ENCODE measurements around the gene LRRFIP2.

The LRRFIP2 gene

GRCh38 chr3:37026851-37027250 is 147.5 kb downstream of the LRRFIP2 start:
- no peak for DNase-seq (ENCODE audit: low read depth, low spot score)
- H3K4me3 ChIP-seq (ENCODE audit: low read depth, low read length): no peak overlapping the region
- no peak for TF ChIP-seq CTCF (IDR thresholded peaks at IDR 0.05; ENCODE audit: low read depth, low read length)
- in situ Hi-C loops (cut with HindIII; ENCODE audit: low sequenced_read_pairs): no loop called here

- TF ChIP-seq CTCF (IDR thresholded peaks at IDR 0.05; ENCODE audit: low read depth, low read length): no peak
- H3K4me3 ChIP-seq (ENCODE audit: low read depth, low read length): no peak overlapping the region
- in situ Hi-C loops (cut with HindIII; ENCODE audit: low sequenced_read_pairs): no loop called here
- DNase-seq (ENCODE audit: low read depth, low spot score): no peak
Observed at GRCh38 chr3:37025561-37026335, 148.6 kb downstream of the LRRFIP2 start.

- in situ Hi-C loops (cut with HindIII; ENCODE audit: low sequenced_read_pairs): no loop called here
- no peak for TF ChIP-seq CTCF (IDR thresholded peaks at IDR 0.05; ENCODE audit: low read depth, low read length)
- no peak overlapping the region for H3K4me3 ChIP-seq (ENCODE audit: low read depth, low read length)
- DNase-seq (ENCODE audit: low read depth, low spot score): no peak
Observed at GRCh38 chr3:37024820-37025405, 149.5 kb downstream of the LRRFIP2 start.

GRCh38 chr3:37024092-37024491 is 150.3 kb downstream of the LRRFIP2 start:
- no peak overlapping the region for H3K4me3 ChIP-seq (ENCODE audit: low read depth, low read length)
- DNase-seq (ENCODE audit: low read depth, low spot score): peak; percentile 30
- peak; percentile 42 for TF ChIP-seq CTCF (IDR thresholded peaks at IDR 0.05; ENCODE audit: low read depth, low read length)
- in situ Hi-C loops (cut with HindIII; ENCODE audit: low sequenced_read_pairs): no loop called here

DNA sequence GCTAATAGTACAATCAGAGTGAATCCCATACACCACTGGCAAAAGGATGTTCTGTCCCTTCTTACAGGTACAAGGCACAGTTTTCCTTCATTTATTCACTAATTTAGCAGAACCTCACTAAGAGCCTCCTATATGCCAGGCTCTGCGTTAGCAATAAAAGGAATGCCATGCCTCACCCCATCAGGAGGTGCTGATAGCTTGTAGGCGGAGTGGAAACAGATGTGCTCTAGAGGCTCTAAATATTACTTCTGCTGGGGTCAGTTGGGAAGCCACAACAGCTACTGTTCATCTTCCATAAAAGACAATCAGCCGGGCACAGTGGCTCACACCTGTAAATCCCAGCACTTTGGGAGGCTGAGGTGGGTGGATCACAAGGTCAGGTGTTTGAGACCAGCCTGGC is 156.7 kb downstream of the LRRFIP2 start:
- TF ChIP-seq CTCF (IDR thresholded peaks at IDR 0.05; ENCODE audit: low read depth, low read length): no peak
- in situ Hi-C loops (cut with HindIII; ENCODE audit: low sequenced_read_pairs): no loop called here
- DNase-seq (ENCODE audit: low read depth, low spot score): no peak
- H3K4me3 ChIP-seq (ENCODE audit: low read depth, low read length): no peak overlapping the region

- no peak for TF ChIP-seq CTCF (IDR thresholded peaks at IDR 0.05; ENCODE audit: low read depth, low read length)
- no peak for DNase-seq (ENCODE audit: low read depth, low spot score)
- in situ Hi-C loops (cut with HindIII; ENCODE audit: low sequenced_read_pairs): no loop called here
- H3K4me3 ChIP-seq (ENCODE audit: low read depth, low read length): no peak overlapping the region
Observed at GRCh38 chr3:37016903-37017302, 157.5 kb downstream of the LRRFIP2 start.
